Islet precursor cell (in vitro differentiated cells): ENCODE results near the gene RNPS1.
"Not testable (repeated sequence)": the region's sequence is repeated elsewhere in the genome, so short reads cannot be mapped to it uniquely, and the experiment has no call there.

Source experiments
- DNase-seq: peaks from one replicate; pipeline ENCODE4 v3.0.0-alpha.2; 2018

Gene RNPS1

DNA sequence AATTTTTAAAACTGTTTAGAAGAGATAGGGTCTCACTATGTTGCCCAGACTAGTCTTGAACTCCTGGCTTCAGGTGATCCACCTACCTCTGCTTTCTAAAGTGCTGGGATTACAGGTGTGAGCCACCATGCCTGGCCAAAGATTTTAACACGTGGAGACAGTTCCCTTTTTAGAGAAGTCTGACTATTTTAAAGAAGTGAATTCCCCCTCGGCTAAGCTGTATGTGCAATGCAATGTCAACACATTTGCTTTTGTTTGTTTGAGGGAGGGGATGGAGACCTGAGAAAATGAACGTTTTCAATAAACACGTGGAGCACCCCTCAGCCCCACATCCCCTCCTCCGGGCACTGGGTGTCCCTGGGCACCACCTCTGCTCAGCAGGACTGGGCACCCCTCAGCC lies 14.3 kb upstream of the RNPS1 start:
- DNase-seq, result no peak

DNA sequence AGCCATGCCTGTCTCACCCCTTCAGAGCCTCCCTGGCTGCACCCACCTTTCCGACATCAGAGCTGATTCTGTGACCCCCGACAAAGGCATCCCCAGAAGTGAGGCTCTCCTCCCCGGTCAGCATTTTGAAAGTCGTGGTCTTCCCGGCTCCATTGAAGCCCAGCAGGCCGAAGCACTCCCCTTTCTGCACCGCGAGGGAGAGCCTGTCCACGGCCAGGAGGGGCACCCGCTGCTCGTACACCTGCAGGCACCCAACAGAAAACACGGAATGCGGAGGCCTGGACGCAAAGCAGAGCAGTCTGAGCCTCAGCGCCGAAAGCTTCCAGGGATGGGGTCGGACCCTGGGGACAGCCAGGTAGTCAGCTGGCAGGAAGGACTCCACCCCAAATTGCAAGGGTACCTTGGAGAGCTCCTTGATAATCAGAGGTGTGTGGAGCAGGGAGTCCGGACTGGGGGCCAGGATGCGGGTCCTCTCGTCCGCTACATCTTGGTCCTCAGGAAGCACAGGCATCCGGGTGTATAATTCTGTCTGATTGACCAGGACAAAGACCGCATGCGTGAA lies 13.1 kb upstream of the RNPS1 start:
- no peak for DNase-seq

DNA sequence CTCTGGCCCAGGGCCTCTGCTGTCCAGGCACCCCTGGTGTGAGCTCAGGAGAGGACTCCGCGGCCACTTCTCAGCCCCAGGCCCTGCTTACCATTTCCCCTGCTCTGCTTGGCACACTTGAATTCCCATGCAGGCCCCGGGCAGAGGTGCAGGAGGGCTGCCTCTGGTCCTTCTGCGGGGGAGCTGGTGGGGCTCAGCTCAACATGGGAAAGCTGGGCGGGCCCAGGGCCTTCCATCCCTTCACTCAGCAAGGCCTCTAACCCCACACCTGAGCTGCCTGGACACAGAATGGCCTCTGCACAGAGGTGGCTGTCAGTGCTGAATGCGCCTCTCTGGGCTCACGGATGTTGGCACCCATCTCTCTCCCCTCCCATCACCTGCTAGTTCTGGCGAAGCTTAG lies 12.5 kb upstream of the RNPS1 start:
- no peak for DNase-seq

DNA sequence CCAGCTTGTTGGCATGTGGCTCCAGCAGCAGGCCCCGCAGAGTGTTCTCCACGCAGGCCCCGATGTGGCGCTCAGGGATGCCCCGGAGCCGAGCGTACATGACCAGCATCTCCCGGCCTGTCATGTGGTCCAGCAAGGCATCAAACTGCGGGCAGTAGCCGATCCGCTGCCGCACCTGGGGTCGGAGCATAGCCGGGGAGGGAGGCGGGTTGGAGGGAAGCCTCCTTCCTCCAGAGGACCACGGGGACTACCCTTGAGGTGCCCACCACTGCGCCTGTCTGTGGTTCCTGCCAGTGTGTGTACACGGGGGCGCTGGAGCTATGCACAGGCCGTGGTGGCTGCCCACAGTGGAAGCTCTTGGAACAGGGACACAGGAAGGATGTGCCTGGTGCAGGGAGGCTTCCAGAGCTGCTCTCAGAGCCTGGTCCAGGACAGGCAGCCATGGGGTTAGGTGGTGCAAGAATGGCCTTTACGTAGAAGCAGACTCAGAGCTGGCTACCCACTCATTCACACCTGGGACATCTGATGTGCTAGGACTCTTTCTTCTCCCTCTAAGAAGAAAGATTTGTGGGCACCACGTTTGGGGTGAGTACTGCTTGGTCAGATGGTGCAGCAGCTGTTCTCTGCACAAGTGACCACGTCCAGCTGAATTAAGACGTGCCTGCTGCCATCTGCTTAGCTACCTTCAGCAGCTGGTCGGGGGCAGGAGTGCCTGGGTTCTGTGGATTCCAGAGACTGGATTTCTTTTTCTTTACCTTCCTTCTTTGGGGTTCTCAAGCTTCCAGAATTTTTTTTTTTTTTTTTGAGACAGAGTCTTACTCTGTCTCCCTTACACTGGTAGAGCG lies 11.3 kb upstream of the RNPS1 start:
- DNase-seq, result no peak

DNA sequence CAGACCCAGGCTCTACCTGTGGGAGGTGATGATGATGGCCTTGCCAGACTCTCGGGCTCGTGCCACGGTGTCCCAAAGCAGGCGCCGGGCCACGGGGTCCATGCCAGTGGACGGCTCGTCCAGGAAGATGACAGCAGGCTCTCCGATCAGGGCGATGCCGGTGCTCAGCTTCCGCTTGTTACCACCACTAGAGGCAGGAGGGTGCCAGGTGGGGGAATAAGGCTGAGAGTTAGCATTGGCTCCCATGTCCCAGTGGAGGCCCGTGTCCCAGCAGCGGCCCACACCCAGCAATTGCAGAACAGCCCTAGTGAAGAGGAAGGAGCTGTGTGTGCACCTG lies 10.3 kb upstream of the RNPS1 start:
- DNase-seq, result no peak

DNA sequence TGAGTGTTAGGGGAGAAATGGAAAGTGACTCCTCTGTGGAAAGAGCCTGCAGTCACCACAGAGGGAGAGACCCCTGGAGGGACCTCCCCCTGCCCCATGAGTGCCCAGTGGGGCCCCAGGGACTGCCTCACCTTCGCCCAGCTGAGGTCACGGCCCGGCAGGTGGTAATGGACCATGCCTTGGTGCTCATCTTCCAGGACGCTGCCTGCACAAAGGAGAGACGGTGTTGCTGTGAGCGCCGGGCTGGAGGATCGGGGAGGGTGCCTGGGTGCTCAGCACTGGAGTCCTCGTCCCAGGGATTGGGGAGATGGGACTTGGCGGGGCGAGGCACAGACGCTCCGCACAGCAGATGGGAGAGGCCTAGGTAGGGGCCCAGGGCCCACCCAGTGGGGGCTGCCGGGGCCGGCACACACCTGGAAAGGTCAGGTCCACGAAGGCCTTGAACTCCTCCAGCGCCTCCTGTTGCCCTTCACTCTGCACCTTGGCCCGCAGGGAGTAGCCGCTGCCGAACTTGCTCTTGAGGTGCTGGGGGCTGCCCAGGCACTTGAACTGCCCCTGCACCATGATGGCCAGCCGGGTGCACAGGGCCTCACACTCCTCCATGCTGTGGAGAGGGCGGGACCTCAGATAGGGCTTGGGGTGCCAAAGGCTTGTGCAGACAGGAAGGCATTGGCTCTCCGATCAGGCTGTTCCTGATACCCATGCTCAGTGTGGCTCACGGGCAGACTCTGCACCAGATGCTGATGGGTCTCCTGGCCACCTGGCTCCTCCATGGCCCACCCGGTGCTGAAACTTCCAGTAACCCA lies 9.7 kb upstream of the RNPS1 start:
- no peak for DNase-seq

DNA sequence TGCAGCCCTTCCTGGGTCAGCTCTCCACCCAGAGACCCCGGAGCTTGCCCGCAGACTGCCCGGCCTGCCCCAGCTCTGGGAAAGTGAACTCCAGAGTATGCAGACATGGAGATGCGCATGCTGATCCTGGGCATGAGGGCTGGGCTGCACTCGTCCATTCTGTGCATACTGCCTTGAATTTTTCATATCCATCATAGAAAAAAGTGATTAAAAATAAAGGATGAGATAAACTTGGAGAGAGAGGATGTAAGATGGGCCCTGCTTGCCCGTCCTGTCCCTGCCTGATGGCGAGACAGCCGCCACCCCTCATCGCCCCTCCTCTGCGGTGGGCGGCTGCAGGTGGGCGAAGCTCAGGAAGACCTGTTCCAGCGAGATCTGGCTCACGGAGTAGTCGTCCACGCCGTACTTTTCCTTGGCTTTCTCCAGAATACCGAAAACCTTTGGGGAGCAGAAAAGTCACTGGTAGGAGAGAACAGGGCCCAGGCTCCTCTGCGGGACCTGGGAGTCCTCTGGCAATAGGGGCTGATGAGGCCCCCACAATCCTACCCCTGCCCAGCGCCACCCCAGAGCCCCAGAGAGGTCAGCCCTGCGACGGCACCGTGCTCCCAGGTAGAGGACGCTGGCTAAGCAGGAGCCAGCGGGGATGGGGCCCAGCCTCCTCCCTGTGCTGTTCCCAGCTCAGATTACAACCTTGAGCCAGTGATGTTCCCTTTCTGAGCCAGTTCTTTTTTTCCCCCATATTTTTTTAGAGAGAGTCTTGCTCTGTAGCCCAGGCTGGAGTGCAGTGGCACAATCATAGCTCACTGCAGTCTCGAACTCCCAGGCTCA lies 8.7 kb upstream of the RNPS1 start:
- no peak for DNase-seq

DNA sequence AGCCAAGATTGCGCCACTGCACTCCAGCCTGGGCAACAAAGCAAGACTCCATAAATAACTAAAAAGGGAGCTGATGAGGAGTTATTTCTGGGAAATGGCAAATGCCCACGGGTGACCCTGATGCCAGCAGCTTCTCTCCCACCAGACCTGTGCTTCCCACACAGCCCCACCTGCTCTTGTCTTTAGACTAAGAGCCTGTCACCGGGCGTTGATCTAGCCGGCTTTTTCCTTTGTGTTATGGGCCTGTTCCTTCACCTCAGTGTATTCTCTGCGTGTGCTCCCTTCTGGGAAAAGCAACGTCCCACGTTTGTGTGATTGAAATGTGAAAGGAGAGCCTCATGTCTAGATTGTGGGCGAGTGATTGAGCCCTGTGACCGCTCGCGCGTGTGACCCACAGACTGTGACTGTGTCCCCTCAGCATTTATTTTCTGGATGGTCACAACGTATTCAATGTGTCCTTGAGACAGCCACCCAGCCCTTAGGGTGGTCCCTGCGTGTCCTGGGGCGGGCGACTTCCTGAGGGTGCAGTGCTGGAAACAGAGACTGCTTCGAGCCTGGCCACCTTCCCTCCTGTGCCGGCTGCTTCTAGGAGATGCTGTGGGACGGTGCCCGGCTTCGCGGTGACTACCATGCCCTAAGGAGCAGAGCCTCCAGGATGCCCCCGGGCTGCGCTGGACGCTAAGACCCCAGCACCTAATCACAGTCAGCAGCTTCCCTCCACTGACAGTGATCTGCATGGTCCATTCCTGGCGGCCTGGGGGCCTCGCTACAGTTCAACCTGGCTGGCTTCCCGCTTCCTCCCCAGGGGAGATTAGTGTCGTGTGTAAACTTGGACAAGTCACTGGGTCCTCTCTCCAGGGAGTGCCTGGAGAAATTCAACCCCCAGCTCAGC lies 7.8 kb upstream of the RNPS1 start:
- no peak for DNase-seq

DNA sequence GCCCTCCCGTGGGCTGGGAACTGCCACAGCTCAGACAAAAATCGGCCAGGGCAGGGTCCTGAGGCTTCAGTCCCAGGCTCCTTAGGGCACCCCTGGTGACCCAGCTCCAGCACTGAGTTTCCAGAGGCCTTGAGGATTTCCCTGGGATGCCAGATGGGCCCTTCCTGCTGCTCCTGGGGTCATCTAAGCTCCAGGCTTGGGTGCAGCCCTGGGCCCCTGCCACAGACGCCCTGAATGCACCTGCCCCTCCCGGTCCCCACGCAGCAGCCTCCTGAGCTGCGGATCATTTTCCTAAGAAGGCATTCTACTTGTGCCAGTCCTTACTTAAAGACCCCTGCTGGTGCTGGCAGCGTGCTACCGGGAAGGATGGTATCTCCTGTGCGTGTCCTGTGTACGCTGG lies 6.0 kb upstream of the RNPS1 start:
- DNase-seq, result no peak

DNA sequence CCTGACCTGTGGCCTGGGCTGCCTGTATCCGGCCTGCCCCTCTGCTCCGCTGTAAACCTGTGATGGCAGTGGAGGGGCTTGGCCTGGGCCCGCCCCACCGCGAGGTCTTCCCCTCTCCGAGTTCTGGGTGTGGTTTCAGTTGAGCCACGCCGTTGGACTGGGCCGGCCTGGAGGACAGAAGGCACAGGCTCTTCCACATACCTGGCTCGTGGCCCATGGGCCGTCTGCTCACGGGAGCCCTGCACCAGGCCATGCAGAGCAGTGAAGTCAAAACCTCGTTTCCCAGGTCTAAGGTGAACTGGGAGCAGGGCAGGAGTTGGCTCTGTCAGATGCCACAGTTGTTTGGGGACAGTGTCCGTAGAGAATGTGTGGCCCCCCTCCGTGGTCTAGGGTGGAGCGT lies 5.6 kb upstream of the RNPS1 start:
- no peak for DNase-seq

DNA sequence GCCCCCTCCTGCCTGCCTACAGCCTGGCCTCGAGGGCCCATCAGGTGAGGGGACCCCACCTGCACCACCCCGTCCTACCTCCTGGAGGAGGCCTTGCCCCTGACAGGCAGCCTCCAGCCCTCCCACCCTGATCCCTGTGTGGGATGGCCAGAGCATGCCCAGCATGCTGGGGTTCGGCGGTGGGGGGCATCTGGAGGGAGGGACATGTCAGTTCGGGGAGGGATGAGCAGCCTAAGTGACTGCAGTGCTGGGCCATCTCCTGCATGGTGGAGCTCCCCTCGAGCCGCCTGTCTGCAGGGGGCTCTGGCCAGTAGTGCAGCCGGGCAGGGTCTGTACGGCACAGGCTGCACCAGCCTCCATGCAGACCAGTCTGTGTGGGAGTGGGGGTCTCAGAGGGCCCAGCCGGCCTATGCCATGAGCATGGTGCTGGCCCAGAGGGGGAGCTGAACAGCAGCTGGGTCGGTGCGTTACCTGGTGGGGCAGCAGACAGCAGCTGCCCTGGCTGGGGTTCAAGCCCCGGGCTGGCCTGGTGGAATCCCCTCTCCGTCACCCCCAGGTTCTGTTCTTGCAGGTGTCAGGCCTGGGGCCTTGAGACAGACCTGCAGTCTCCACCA lies 4.0 kb upstream of the RNPS1 start:
- no peak for DNase-seq

DNA sequence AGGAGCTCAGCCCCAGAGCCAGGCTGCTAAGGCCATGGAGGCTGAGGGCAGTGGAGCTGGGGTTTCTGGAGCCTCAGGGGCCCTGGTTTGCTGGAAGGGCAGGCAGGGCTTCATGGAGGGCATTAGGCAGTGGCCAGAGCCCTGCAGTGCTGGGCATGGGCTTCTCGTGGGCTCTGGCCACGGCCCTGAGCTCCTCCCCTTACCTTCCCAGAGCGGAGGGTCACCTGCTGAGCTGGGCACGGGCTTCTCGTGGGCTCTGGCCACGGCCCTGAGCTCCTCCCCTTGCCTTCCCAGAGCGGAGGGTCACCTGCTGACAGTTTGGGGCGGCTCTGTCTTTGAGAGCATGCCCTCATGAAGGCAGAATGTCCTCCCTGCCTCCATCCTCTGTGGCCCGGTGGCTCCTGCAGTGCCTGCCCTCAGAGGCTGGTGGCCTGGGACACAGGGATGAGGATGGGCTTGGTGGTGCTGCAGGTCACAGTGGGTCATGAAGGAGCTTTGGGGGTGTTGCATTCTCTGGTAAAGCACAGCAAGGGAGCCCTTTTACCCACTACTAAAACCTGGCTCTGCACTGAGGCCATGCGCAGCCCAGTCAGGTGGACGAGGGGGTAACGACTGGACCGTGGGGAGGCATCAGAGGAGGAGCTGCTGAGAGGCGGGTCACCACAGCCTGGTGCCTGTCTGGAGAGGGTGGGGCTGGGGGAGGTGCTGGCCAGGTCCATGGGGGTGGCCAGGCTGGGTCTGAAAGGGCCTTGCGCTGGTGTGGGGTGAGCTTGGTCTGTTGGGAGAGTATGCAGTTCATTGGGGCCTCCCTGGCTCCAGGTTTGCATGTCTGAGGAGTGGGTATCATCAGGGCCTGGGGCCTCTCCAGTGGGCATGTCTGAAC lies 2.9 kb upstream of the RNPS1 start:
- DNase-seq, result no peak

DNA sequence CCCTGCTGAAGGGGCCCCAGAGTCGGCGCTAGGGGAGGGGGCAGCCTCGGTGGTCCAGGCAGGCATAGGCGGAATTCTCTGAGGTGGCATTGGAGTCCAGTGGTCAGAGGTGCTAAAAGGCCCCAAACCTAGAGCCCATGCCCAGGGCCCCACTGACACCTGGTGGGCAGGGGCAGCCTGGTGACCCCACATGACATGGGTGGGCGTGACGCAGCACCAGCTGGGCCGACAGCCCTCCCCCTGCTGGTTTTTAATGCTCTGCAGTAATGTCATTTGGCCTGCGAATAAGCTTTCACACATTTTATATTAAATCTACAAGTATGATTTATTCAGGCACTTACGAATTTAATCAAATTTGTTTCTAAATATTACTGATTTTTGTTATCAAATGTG lies 2.1 kb upstream of the RNPS1 start:
- no peak for DNase-seq

DNA sequence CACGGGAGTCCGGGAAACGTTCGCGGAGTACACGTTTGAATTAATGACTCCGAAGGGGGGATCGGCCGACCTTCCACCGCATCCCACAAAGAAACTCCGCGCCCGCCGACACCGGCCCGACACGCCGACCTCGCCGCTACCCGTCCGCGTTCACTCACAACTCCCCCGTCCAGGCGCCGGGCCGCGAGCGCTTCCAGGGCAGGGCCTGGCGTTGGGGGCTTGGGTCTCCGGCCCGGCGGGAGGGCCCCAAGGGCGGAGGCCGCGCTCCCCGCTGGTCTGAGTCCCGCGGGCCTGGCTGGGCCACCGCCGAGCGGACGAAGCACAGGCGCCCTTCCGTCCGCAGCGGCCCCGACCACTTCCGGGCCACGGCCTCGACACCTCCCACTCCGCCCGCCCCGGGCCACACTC lies 417 bp downstream of the RNPS1 start:
- DNase-seq, result not testable (repeated sequence)

DNA sequence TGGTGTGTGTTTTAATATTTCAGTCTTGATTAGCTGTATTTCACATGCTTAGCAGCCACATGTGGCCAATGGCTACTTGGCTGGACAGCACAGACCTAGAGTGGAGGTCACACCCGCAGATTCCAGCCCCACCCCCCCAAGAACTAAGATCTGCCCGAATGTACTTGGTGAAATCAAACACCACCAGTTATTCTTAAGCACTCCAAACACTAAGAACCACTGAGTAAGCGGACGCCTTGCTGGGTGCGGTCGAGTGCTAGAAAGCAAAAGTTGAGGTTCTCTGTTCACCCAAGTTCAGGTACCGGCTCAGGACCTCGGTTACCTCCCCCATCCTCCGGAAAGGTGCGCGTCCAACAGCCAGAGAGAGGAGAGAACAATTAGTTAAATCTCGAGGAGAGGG lies 1.0 kb downstream of the RNPS1 start:
- DNase-seq, result not testable (repeated sequence)

DNA sequence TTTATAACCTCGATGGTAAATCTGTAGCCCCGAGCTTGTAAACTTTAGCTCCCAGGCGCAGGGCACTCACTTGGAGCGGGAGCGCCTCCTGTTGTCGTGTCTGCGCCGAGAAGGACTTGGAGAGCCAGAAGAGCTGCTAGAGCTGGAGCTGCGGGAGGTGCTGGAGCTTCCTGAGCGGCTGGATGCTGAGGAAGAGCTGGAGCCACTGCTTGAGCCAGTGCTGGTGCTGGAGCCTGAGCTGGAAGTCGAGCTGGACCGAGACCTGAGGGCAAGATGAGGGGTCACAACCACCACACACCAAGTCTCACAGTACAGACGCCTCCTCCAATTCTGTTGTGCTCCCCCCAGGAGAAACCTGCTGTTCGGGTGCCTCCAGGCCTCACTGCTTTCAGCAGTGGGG lies 4.9 kb downstream of the RNPS1 start:
- DNase-seq, result not testable (repeated sequence)

DNA sequence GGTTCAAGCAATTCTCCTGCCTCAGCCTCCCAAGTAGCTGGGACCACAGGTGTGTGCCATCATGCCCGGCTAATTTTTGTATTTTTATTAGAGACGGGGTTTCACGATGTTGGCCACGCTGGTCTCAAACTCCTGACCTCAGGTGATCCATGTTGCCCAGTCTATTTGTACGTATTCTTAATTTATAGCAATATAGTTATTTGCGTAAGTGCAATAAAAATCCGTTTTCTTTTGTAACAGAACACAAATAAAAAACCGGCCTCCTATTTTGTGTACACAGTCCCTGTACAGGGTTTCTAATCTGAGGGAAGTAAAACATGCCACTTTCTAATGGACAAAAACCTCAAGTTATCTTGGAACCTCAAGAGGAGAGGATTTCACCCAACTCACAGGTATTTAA lies 7.7 kb downstream of the RNPS1 start:
- no peak for DNase-seq

DNA sequence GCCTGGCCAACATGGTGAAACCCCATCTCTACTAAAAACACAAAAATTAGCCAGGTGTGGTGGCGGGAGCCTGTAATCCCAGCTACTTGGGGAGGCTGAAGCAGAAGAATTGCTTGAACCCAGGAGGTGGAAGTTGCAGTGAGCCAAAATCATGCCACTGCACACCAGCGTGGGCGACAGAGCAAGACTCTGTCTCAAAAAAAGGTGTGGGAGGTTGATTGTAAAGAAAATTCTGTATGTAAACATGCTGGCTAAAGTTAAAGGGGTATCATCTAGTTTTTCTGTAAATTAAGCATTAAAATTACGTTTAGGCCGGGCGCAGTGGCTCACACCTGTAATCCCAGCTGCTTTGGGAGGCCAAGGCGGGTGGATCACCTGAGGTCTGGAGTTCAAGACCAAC lies 9.4 kb downstream of the RNPS1 start:
- not testable (repeated sequence) for DNase-seq

DNA sequence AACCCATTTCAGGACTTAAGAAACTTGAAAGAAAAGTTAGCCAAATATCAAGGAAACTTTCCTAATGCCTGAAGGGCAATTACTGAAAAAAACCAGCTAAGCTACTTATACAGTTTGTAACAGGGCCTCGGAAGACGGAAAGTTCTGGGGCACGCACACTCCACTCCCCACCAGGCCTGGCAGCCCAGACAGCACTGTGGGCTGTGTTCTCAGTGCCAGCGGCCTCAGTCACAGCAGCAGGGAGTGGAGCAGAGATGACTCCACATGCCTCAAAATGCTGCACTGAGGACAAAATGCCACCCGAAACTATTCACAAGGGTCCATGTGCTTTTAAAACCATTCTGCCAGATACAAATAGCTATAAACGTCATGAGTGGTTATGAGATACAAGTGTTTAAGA lies 10.2 kb downstream of the RNPS1 start:
- DNase-seq, result no peak

DNA sequence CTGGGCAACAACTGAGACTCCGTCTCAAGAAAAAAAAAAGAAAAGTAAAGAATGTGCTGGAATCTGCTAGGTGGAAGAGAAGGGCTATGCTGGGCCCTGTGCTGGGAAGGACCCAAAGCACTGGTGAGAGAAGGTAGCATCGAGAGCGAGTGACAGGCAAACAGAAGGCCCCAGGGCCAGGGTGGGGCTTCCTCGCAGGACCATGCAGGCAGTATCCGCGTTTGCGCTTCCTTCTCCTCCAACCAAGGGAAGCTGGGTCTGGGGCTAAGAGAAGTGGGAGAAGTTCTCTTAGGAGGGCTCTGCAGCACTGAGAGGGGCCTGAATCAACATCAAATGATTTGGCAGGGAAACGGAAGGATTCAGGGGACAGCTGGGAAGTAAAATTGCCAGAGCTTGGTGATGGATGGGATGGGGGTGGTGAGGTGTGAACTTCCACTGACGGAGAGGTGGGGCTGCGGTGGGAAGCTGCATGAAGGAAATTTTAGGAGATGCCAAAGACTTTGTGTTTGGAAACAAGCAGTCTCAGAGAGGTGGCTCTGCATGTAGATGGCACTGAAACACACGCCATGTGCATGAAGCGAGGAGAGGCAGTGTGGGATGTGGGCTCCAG lies 11.3 kb downstream of the RNPS1 start:
- no peak for DNase-seq
